NB4 (cell line): ENCODE data around the gene FMNL2.

ENCODE experiments used
- CTCF ChIP-seq: IDR thresholded peaks from one replicate; pipeline ENCODE4 v1.5.1; 2012; ENCODE audit warnings: low read depth, low read length
- MAX ChIP-seq: IDR thresholded peaks from 2 replicates; pipeline ENCODE4 v1.6.1; 2011; ENCODE audit warnings: low read depth, low read length
- MYC ChIP-seq: IDR thresholded peaks from 2 replicates; pipeline ENCODE4 v1.6.1; 2011; ENCODE audit warnings: low read depth, low read length
- POLR2A ChIP-seq: IDR thresholded peaks from 2 replicates; pipeline ENCODE4 v1.6.1; 2011; ENCODE audit warnings: mild to moderate bottlenecking; ENCODE audit not compliant: insufficient read length; ENCODE audit errors: extremely low read depth

GRCh38 chr2:152678808-152679207, 343.8 kb downstream of the FMNL2 start:
- no peak for TF ChIP-seq CTCF
- TF ChIP-seq POLR2A, result no peak
- TF ChIP-seq MYC, result no peak
- TF ChIP-seq MAX, result no peak
